22Rv1 (cell line): ENCODE measurements around the gene GPRIN1.

Source experiments
- ZFX ChIP-seq: fragments of 450-650 bp; IDR thresholded peaks from 2 replicates; pipeline ENCODE4 v1.6.1; 2017; ENCODE audit warnings: antibody characterized with exemption, borderline replicate concordance
- TF ChIP-seq, protein P1 (sequence below): fragments of 450-650 bp; IDR thresholded peaks from 2 replicates; pipeline ENCODE4 v1.5.1; 2017; ENCODE audit warnings: mild to moderate bottlenecking

- TF ChIP-seq, protein P1, sequence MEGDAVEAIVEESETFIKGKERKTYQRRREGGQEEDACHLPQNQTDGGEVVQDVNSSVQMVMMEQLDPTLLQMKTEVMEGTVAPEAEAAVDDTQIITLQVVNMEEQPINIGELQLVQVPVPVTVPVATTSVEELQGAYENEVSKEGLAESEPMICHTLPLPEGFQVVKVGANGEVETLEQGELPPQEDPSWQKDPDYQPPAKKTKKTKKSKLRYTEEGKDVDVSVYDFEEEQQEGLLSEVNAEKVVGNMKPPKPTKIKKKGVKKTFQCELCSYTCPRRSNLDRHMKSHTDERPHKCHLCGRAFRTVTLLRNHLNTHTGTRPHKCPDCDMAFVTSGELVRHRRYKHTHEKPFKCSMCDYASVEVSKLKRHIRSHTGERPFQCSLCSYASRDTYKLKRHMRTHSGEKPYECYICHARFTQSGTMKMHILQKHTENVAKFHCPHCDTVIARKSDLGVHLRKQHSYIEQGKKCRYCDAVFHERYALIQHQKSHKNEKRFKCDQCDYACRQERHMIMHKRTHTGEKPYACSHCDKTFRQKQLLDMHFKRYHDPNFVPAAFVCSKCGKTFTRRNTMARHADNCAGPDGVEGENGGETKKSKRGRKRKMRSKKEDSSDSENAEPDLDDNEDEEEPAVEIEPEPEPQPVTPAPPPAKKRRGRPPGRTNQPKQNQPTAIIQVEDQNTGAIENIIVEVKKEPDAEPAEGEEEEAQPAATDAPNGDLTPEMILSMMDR, result no peak
- TF ChIP-seq ZFX, result no peak
Observed at GRCh38 chr5:176631383-176632200, 21.6 kb upstream of the GPRIN1 start.
